Stomach (tissue), 4 donors: Measurements from ENCODE around the gene OGDH.

Source experiments
- POLR2A ChIP-seq, 4 donors: fragments of 450-650 bp; IDR thresholded peaks; one replicate each; pipeline ENCODE4 v1.6.1; 2016; ENCODE audit warnings: antibody characterized with exemption in 4 of 4, control low read depth in 2 of 4, mild to moderate bottlenecking in 1 of 4, moderate library complexity in 1 of 4
- TF ChIP-seq, protein P1 (sequence below), 7 experiments: fragments of 450-650 bp in 4 of 7; fragments of 200-600 bp in 3 of 7; sonication (generic) in 3 of 7; IDR thresholded peaks; one replicate each; pipeline ENCODE4 v1.5.1; 2016 to 2019; ENCODE audit warnings: antibody characterized with exemption in 7 of 7, control low read depth in 2 of 7, mild to moderate bottlenecking in 1 of 7

DNA sequence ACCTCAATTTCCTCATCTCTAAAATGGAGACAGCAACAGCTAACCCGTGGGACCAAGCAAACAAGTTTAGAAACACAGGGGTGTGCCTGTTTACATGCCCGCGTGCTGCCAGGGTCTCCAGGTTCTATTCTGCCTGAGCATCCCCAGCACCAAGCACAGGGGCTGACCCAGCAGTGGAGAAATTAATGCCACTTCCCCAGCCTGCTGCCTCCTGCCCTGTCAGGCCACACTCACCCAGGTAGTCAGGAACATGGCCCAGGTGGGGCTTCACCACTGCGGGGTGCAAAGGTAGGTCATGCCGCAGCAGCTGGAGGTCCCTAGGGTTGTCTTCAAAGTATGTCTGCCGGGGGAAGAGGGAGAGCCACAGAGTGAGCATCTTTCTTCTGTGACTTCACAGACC lies 38.5 kb upstream of the OGDH start:
- TF ChIP-seq, protein P1, sequence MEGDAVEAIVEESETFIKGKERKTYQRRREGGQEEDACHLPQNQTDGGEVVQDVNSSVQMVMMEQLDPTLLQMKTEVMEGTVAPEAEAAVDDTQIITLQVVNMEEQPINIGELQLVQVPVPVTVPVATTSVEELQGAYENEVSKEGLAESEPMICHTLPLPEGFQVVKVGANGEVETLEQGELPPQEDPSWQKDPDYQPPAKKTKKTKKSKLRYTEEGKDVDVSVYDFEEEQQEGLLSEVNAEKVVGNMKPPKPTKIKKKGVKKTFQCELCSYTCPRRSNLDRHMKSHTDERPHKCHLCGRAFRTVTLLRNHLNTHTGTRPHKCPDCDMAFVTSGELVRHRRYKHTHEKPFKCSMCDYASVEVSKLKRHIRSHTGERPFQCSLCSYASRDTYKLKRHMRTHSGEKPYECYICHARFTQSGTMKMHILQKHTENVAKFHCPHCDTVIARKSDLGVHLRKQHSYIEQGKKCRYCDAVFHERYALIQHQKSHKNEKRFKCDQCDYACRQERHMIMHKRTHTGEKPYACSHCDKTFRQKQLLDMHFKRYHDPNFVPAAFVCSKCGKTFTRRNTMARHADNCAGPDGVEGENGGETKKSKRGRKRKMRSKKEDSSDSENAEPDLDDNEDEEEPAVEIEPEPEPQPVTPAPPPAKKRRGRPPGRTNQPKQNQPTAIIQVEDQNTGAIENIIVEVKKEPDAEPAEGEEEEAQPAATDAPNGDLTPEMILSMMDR (IDR thresholded peaks at IDR 0.05) = no peak
- no peak for TF ChIP-seq POLR2A (IDR thresholded peaks at IDR 0.05)
